BE2C (cell line): ENCODE results near the gene ZNF446.

Source experiments
- DNase-seq: peaks from one replicate; pipeline ENCODE4 v3.0.0-alpha.2; 2020
- H3K27me3 ChIP-seq: fragments of 250-450 bp; sonication (Bioruptor Pico); 2 replicates; pipeline ENCODE4 v1.5.1; 2020; ENCODE audit warnings: mild to moderate bottlenecking
- H3K36me3 ChIP-seq: fragments of 250-450 bp; sonication (Bioruptor Pico); 2 replicates; pipeline ENCODE4 v1.5.1; 2020; ENCODE audit warnings: mild to moderate bottlenecking
- H3K4me1 ChIP-seq: fragments of 250-450 bp; sonication (Bioruptor Pico); 2 replicates; pipeline ENCODE4 v1.5.1; 2020
- H3K4me3 ChIP-seq: 2 replicates; pipeline ENCODE4 v1.5.1; 2011; ENCODE audit warnings: low read depth, low read length
- H3K9me3 ChIP-seq: fragments of 250-450 bp; sonication (Bioruptor Pico); 2 replicates; pipeline ENCODE4 v1.5.1; 2020
- CTCF ChIP-seq: IDR thresholded peaks from 2 replicates; pipeline ENCODE4 v1.5.1; 2012; ENCODE audit warnings: mild to moderate bottlenecking, low read depth, low read length

ZNF446 gene

GRCh38 chr19:58519087-58519354 lies 42.9 kb downstream of the ZNF446 start:
- H3K27me3 ChIP-seq, result no peaks in the 10 kb centered on the region
- H3K9me3 ChIP-seq, result no peaks in the 10 kb centered on the region
- H3K36me3 ChIP-seq, result peaks cover 7% of the 10 kb centered on the region; the same call in 1 of the 2 replicates
- DNase-seq, result peak; percentile 82
- TF ChIP-seq CTCF, result peak; percentile 76
- peak overlapping the region; percentile 90 for H3K4me3 ChIP-seq
- H3K4me1 ChIP-seq, result no peaks in the 10 kb centered on the region; the same call in 1 of the 2 replicates

- Histone ChIP-seq H3K36me3 (peaks cover 7% of the 10 kb centered on the region; the same call in 1 of the 2 replicates), H3K4me3 (peak within 1 kb of the TSS; percentile 90), H3K9me3 (no peaks in the 10 kb centered on the region), H3K4me1 (no peaks in the 10 kb centered on the region; the same call in 1 of the 2 replicates), H3K27me3 (no peaks in the 10 kb centered on the region)
- DNase-seq, result peak; percentile 94
- TF ChIP-seq CTCF, result peak; percentile 67
Measured at GRCh38 chr19:58519355-58520256, 43.5 kb downstream of the ZNF446 start, which contains the start of gene ZBTB45. TSS of gene ZBTB45 (minus strand) at chr19:58519810. CDS start at chr19:58517673, 2,137 bp downstream.

GRCh38 chr19:58520257-58520599 lies 44.1 kb downstream of the ZNF446 start:
- no peak for TF ChIP-seq CTCF
- Histone ChIP-seq H3K36me3 (peaks cover 7% of the 10 kb centered on the region; the same call in 1 of the 2 replicates), H3K9me3 (no peaks in the 10 kb centered on the region), H3K4me1 (no peaks in the 10 kb centered on the region), H3K4me3 (peak overlapping the region; percentile 90), H3K27me3 (no peaks in the 10 kb centered on the region)
- no peak for DNase-seq

- no peak for TF ChIP-seq CTCF
- Histone ChIP-seq H3K4me3 (no peak overlapping the region), H3K27me3 (no peaks in the 10 kb centered on the region)
Measured at GRCh38 chr19:58521651-58522050, 45.5 kb downstream of the ZNF446 start.

GRCh38 chr19:58522709-58523108 lies 46.6 kb downstream of the ZNF446 start:
- Histone ChIP-seq H3K4me3 (no peak overlapping the region), H3K36me3 (no peaks in the 10 kb centered on the region), H3K9me3 (no peaks in the 10 kb centered on the region), H3K27me3 (no peaks in the 10 kb centered on the region), H3K4me1 (no peaks in the 10 kb centered on the region)
- no peak for TF ChIP-seq CTCF
- no peak for DNase-seq

More at GRCh38 chr19:58521651-58522050, 45.5 kb downstream of the ZNF446 start:
- H3K36me3 ChIP-seq, result 0 out of 2 replicates have a peak, but pooled peaks cover 3% of the 10 kb centered on the region
- no peaks in the 10 kb centered on the region for H3K9me3 ChIP-seq
- DNase-seq, result no peak
- H3K4me1 ChIP-seq, result no peaks in the 10 kb centered on the region

GRCh38 chr19:58529405-58529804 lies 53.3 kb downstream of the ZNF446 start:
- TF ChIP-seq CTCF, result no peak
- H3K4me3 ChIP-seq, result no peak overlapping the region
- no peaks in the 10 kb centered on the region for H3K4me1 ChIP-seq
- no peak for DNase-seq
- no peaks in the 10 kb centered on the region for H3K9me3 ChIP-seq
- H3K27me3 ChIP-seq, result peaks cover 23% of the 10 kb centered on the region
- no peaks in the 10 kb centered on the region for H3K36me3 ChIP-seq
